GM23338 (cell line): Measurements from ENCODE around the gene PDE1C. TPM values are rescaled to one million over a fixed set of nuclear protein-coding genes. Genes with fewer than 3 reads are reported as not detected.

Experiments used
- ATAC-seq: fragments of 200-7000 bp; cut with Tn5 transposase; 3 replicates; pipeline ENCODE4 v1.9.1; 2020
- DNase-seq: peaks from one replicate; pipeline ENCODE4 v3.0.0-alpha.2; 2015; ENCODE audit warnings: low spot score
- H2AFZ ChIP-seq: fragments of 200-600 bp; sonication (generic); 2 replicates; pipeline ENCODE4 v1.8.0; 2016; ENCODE audit warnings: antibody characterized with exemption, mild to moderate bottlenecking, moderate library complexity
- H3F3A ChIP-seq: fragments of 200-600 bp; sonication (generic); replicated peaks from 2 replicates; pipeline ENCODE4 v1.8.0; 2017; ENCODE audit warnings: antibody characterized with exemption, mixed run types, low read depth
- H3K27ac ChIP-seq: fragments of 200-600 bp; sonication (generic); 2 replicates; pipeline ENCODE4 v1.6.1; 2016; ENCODE audit warnings: low read depth
- H3K27me3 ChIP-seq: fragments of 200-600 bp; sonication (generic); 2 replicates; pipeline ENCODE4 v1.8.0; 2016; ENCODE audit warnings: mild to moderate bottlenecking, mixed run types, moderate library complexity; ENCODE audit not compliant: insufficient read depth
- H3K36me3 ChIP-seq: fragments of 200-600 bp; sonication (generic); 2 replicates; pipeline ENCODE4 v1.8.0; 2016; ENCODE audit warnings: mild to moderate bottlenecking; ENCODE audit not compliant: insufficient read depth
- H3K4me1 ChIP-seq: fragments of 200-600 bp; sonication (generic); 2 replicates; pipeline ENCODE4 v1.8.0; 2016; ENCODE audit warnings: mild to moderate bottlenecking, moderate library complexity; ENCODE audit not compliant: insufficient read depth
- H3K4me2 ChIP-seq: fragments of 200-600 bp; sonication (generic); 2 replicates; pipeline ENCODE4 v1.7.1; 2017; ENCODE audit warnings: mixed run types
- H3K4me3 ChIP-seq: fragments of 200-600 bp; sonication (generic); 2 replicates; pipeline ENCODE4 v1.6.1; 2016; ENCODE audit warnings: mixed run types
- H3K79me2 ChIP-seq: fragments of 200-600 bp; sonication (generic); replicated peaks from 2 replicates; pipeline ENCODE4 v1.8.0; 2017; ENCODE audit warnings: mild to moderate bottlenecking; ENCODE audit not compliant: insufficient read depth
- H3K9me2 ChIP-seq: fragments of 200-600 bp; sonication (generic); 2 replicates; pipeline ENCODE4 v1.8.0; 2017; ENCODE audit not compliant: insufficient read depth
- H4K20me1 ChIP-seq: fragments of 200-600 bp; sonication (generic); replicated peaks from 2 replicates; pipeline ENCODE4 v1.8.0; 2017; ENCODE audit warnings: mild to moderate bottlenecking; ENCODE audit not compliant: insufficient read depth
- H3K27ac Mint-ChIP-seq: 2 replicates; pipeline ENCODE4 v1.8.0; 2020; ENCODE audit warnings: inconsistent platforms, mild to moderate bottlenecking, moderate library complexity, mixed read lengths
- H3K27me3 Mint-ChIP-seq: 3 replicates; pipeline ENCODE4 v1.8.0; 2022; ENCODE audit warnings: low read depth, mild to moderate bottlenecking, moderate library complexity, mixed read lengths, inconsistent platforms; ENCODE audit not compliant: insufficient read depth, poor library complexity
- H3K36me3 Mint-ChIP-seq: 3 replicates; pipeline ENCODE4 v1.8.0; 2021; ENCODE audit warnings: low read depth, mild to moderate bottlenecking, inconsistent platforms, moderate library complexity, mixed read lengths
- H3K4me1 Mint-ChIP-seq: 3 replicates; pipeline ENCODE4 v1.8.0; 2020; ENCODE audit warnings: mild to moderate bottlenecking, inconsistent platforms, mixed read lengths
- H3K4me3 Mint-ChIP-seq: 3 replicates; pipeline ENCODE4 v1.8.0; 2021; ENCODE audit warnings: moderate library complexity, mild to moderate bottlenecking, inconsistent platforms, mixed read lengths
- H3K9me3 Mint-ChIP-seq: 3 replicates; pipeline ENCODE4 v1.8.0; 2020; ENCODE audit warnings: moderate library complexity, mild to moderate bottlenecking, inconsistent platforms, mixed read lengths
- CREB1 ChIP-seq: fragments of 250-450 bp; sonication (Bioruptor Pico); IDR thresholded peaks from 2 replicates; pipeline ENCODE4 v1.5.0; 2020; ENCODE audit warnings: low read depth, mild to moderate bottlenecking, moderate library complexity
- CTCF ChIP-seq, 2 experiments: fragments of 200-600 bp in 1 of 2; sonication (generic) in 1 of 2; conservative IDR thresholded peaks; 2 replicates each; pipeline versions ENCODE4 v1.5.1 to v1.6.1; 2016 to 2017; ENCODE audit warnings: antibody characterized with exemption in 2 of 2, low read depth in 2 of 2, mild to moderate bottlenecking in 2 of 2, moderate library complexity in 1 of 2
- ETS1 ChIP-seq: IDR thresholded peaks from 2 replicates; pipeline ENCODE4 v1.6.1; 2016; ENCODE audit warnings: antibody characterized with exemption
- EZH2phosphoT487 ChIP-seq: fragments of 200-600 bp; sonication (generic); IDR thresholded peaks from one replicate; pipeline ENCODE4 v1.8.1; 2018; ENCODE audit warnings: antibody characterized with exemption; ENCODE audit not compliant: unreplicated experiment
- JUNB ChIP-seq: IDR thresholded peaks from one replicate; pipeline ENCODE4 v1.6.1; 2016; ENCODE audit warnings: antibody characterized with exemption; ENCODE audit not compliant: unreplicated experiment
- NANOG ChIP-seq: IDR thresholded peaks from 2 replicates; pipeline ENCODE4 v1.6.1; 2016; ENCODE audit warnings: antibody characterized with exemption, borderline replicate concordance
- POLR2AphosphoS5 ChIP-seq: IDR thresholded peaks from 2 replicates; pipeline ENCODE4 v1.6.1; 2016; ENCODE audit warnings: antibody characterized with exemption, low read depth
- STAT1 ChIP-seq: IDR thresholded peaks from one replicate; pipeline ENCODE4 v1.6.1; 2016; ENCODE audit warnings: antibody characterized with exemption; ENCODE audit not compliant: unreplicated experiment
- ZNF114 ChIP-seq: fragments of 250-450 bp; sonication (Bioruptor Pico); IDR thresholded peaks from 2 replicates; pipeline ENCODE4 v1.5.0; 2020; ENCODE audit warnings: mild to moderate bottlenecking, moderate library complexity
- ZNF331 ChIP-seq: fragments of 250-450 bp; sonication (Bioruptor Pico); IDR thresholded peaks from 2 replicates; pipeline ENCODE4 v1.5.0; 2020; ENCODE audit warnings: low read depth, mild to moderate bottlenecking, moderate library complexity
- polyA plus RNA-seq: library from polyadenylated mRNA; unstranded; fragments of >200 nt; fragmentation: Nextera tagmentation; extraction: Ambion mirVana; gene quantifications from 2 replicates; pipeline ENCODE4 v1.2.1, GENCODE V29; 2016
- total RNA-seq: library from RNA; depleted of rRNA; stranded (reverse); fragments of >200 nt; shearing (Covaris generic); gene quantifications from 2 replicates; pipeline ENCODE4 v1.2.3, GENCODE V29; 2014
- TF ChIP-seq, protein P1 (sequence below): IDR thresholded peaks from one replicate; pipeline ENCODE4 v1.6.1; 2018; ENCODE audit warnings: antibody characterized with exemption; ENCODE audit not compliant: unreplicated experiment
- TF ChIP-seq, protein P2 (sequence below): fragments of 250-450 bp; sonication (Bioruptor Pico); IDR thresholded peaks from 2 replicates; pipeline ENCODE4 v1.5.0; 2020; ENCODE audit warnings: mild to moderate bottlenecking, moderate library complexity

The PDE1C gene
- total and polyA plus RNA-seq, 2 experiments from 2014 or later = 0.28 TPM; not detected in 1

GRCh38 chr7:32089678-32090077 is 19.5 kb upstream of the PDE1C start (continued):
- TF ChIP-seq ETS1 (no peak), ZNF331 (CRISPR knock-in tag) (no peak), CREB1 (CRISPR knock-in tag) (no peak)

GRCh38 chr7:32089256-32089655 is 19.0 kb upstream of the PDE1C start:
- no peaks in the 10 kb centered on the region; the same call in 2 of the 3 replicates for H3K9me3 Mint-ChIP-seq
- no peaks in the 10 kb centered on the region for H3K4me1 ChIP-seq
- no peaks in the 10 kb centered on the region for H3F3A ChIP-seq
- H3K27ac Mint-ChIP-seq = no peak overlapping the region
- H3K4me3 Mint-ChIP-seq = no peak overlapping the region
- no peak for DNase-seq
- no peak overlapping the region for H3K27ac ChIP-seq
- no peaks in the 10 kb centered on the region for H3K79me2 ChIP-seq
- H3K9me2 ChIP-seq = no peaks in the 10 kb centered on the region
- H3K4me2 ChIP-seq = no peak overlapping the region
- no peaks in the 10 kb centered on the region for H3K36me3 ChIP-seq
- no peak overlapping the region for H3K4me3 ChIP-seq
- no peak for ATAC-seq
- no peaks in the 10 kb centered on the region for H3K4me1 Mint-ChIP-seq
- H4K20me1 ChIP-seq = no peaks in the 10 kb centered on the region
- 0 out of 3 replicates have a peak, but pooled peaks cover 2% of the 10 kb centered on the region for H3K36me3 Mint-ChIP-seq
- no peak overlapping the region for H2AFZ ChIP-seq
- no peaks in the 10 kb centered on the region for H3K27me3 ChIP-seq
- peaks cover 1% of the 10 kb centered on the region for H3K27me3 Mint-ChIP-seq
- no peak for TF ChIP-seq STAT1
- TF ChIP-seq, protein P1, sequence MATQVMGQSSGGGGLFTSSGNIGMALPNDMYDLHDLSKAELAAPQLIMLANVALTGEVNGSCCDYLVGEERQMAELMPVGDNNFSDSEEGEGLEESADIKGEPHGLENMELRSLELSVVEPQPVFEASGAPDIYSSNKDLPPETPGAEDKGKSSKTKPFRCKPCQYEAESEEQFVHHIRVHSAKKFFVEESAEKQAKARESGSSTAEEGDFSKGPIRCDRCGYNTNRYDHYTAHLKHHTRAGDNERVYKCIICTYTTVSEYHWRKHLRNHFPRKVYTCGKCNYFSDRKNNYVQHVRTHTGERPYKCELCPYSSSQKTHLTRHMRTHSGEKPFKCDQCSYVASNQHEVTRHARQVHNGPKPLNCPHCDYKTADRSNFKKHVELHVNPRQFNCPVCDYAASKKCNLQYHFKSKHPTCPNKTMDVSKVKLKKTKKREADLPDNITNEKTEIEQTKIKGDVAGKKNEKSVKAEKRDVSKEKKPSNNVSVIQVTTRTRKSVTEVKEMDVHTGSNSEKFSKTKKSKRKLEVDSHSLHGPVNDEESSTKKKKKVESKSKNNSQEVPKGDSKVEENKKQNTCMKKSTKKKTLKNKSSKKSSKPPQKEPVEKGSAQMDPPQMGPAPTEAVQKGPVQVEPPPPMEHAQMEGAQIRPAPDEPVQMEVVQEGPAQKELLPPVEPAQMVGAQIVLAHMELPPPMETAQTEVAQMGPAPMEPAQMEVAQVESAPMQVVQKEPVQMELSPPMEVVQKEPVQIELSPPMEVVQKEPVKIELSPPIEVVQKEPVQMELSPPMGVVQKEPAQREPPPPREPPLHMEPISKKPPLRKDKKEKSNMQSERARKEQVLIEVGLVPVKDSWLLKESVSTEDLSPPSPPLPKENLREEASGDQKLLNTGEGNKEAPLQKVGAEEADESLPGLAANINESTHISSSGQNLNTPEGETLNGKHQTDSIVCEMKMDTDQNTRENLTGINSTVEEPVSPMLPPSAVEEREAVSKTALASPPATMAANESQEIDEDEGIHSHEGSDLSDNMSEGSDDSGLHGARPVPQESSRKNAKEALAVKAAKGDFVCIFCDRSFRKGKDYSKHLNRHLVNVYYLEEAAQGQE = no peak
- no peak for TF ChIP-seq CTCF (conservative IDR thresholded peaks at IDR 0.05; ENCODE audit: low read depth in 2 of 2)
- no peak for TF ChIP-seq ZNF331 (CRISPR knock-in tag)
- TF ChIP-seq ETS1 = no peak
- no peak for TF ChIP-seq NANOG
- TF ChIP-seq POLR2AphosphoS5 = no peak
- no peak for TF ChIP-seq EZH2phosphoT487
- TF ChIP-seq, protein P2, sequence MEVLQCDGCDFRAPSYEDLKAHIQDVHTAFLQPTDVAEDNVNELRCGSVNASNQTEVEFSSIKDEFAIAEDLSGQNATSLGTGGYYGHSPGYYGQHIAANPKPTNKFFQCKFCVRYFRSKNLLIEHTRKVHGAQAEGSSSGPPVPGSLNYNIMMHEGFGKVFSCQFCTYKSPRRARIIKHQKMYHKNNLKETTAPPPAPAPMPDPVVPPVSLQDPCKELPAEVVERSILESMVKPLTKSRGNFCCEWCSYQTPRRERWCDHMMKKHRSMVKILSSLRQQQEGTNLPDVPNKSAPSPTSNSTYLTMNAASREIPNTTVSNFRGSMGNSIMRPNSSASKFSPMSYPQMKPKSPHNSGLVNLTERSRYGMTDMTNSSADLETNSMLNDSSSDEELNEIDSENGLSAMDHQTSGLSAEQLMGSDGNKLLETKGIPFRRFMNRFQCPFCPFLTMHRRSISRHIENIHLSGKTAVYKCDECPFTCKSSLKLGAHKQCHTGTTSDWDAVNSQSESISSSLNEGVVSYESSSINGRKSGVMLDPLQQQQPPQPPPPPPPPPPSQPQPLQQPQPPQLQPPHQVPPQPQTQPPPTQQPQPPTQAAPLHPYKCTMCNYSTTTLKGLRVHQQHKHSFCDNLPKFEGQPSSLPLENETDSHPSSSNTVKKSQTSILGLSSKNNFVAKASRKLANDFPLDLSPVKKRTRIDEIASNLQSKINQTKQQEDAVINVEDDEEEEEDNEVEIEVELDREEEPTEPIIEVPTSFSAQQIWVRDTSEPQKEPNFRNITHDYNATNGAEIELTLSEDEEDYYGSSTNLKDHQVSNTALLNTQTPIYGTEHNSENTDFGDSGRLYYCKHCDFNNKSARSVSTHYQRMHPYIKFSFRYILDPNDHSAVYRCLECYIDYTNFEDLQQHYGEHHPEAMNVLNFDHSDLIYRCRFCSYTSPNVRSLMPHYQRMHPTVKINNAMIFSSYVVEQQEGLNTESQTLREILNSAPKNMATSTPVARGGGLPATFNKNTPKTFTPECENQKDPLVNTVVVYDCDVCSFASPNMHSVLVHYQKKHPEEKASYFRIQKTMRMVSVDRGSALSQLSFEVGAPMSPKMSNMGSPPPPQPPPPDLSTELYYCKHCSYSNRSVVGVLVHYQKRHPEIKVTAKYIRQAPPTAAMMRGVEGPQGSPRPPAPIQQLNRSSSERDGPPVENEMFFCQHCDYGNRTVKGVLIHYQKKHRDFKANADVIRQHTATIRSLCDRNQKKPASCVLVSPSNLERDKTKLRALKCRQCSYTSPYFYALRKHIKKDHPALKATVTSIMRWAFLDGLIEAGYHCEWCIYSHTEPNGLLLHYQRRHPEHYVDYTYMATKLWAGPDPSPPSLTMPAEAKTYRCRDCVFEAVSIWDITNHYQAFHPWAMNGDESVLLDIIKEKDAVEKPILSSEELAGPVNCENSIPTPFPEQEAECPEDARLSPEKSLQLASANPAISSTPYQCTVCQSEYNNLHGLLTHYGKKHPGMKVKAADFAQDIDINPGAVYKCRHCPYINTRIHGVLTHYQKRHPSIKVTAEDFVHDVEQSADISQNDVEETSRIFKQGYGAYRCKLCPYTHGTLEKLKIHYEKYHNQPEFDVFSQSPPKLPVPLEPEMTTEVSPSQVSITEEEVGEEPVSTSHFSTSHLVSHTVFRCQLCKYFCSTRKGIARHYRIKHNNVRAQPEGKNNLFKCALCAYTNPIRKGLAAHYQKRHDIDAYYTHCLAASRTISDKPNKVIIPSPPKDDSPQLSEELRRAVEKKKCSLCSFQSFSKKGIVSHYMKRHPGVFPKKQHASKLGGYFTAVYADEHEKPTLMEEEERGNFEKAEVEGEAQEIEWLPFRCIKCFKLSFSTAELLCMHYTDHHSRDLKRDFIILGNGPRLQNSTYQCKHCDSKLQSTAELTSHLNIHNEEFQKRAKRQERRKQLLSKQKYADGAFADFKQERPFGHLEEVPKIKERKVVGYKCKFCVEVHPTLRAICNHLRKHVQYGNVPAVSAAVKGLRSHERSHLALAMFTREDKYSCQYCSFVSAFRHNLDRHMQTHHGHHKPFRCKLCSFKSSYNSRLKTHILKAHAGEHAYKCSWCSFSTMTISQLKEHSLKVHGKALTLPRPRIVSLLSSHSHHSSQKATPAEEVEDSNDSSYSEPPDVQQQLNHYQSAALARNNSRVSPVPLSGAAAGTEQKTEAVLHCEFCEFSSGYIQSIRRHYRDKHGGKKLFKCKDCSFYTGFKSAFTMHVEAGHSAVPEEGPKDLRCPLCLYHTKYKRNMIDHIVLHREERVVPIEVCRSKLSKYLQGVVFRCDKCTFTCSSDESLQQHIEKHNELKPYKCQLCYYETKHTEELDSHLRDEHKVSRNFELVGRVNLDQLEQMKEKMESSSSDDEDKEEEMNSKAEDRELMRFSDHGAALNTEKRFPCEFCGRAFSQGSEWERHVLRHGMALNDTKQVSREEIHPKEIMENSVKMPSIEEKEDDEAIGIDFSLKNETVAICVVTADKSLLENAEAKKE = no peak
- TF ChIP-seq ZNF114 (CRISPR knock-in tag) = no peak
- TF ChIP-seq JUNB = no peak
- no peak for TF ChIP-seq CREB1 (CRISPR knock-in tag)
